GM12872 (cell line): Measurements from ENCODE around the gene CDH12.

Source experiments
- TF ChIP-seq, protein P1 (sequence below): IDR thresholded peaks from 3 replicates; pipeline ENCODE4 v1.5.1; 2011; ENCODE audit warnings: low read depth, mild to moderate bottlenecking, low read length, moderate library complexity; ENCODE audit not compliant: insufficient read depth

Gene CDH12

DNA sequence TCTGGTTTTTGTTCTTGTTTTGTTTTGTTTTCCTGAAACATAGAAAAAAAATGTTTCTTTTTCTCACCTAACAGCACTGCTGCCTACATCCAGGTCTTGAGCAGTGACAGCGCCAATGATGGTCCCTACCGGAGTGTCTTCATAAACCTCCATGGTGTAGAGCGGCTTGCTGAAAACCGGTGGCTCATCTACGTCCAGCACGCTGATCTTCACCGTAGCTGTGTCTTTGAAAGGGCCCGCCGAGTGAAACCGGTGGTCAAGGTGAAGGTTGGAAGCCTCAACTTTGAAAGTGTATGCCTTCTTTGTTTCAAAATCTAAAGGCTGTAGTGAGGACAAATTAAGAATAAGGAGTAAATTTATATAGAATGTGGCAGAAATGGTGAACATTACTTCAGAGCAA lies 1051.0 kb downstream of the CDH12 start:
- TF ChIP-seq, protein P1, sequence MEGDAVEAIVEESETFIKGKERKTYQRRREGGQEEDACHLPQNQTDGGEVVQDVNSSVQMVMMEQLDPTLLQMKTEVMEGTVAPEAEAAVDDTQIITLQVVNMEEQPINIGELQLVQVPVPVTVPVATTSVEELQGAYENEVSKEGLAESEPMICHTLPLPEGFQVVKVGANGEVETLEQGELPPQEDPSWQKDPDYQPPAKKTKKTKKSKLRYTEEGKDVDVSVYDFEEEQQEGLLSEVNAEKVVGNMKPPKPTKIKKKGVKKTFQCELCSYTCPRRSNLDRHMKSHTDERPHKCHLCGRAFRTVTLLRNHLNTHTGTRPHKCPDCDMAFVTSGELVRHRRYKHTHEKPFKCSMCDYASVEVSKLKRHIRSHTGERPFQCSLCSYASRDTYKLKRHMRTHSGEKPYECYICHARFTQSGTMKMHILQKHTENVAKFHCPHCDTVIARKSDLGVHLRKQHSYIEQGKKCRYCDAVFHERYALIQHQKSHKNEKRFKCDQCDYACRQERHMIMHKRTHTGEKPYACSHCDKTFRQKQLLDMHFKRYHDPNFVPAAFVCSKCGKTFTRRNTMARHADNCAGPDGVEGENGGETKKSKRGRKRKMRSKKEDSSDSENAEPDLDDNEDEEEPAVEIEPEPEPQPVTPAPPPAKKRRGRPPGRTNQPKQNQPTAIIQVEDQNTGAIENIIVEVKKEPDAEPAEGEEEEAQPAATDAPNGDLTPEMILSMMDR: no peak

- TF ChIP-seq, protein P1: no peak
These were observed 1060.4 kb downstream of the CDH12 start for GRCh38 chr5:21792748-21793147.

DNA sequence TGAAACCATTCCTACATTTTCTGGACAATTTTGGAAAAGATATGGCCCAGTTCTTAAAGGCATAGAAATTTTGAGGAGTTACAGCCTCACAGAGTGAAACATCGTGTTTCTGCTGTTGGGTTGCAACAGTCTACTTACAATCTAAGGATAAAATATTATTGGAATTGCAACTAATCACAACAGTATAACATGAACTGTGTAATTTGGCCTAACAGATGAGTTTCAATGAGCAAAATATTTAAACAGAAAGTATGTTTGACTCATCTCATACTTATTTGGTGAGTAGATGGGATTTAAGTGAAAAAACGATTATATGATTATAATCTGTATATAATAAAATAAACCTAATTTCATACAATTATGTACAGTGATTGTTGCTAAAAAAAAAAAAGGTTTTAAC lies 1061.8 kb downstream of the CDH12 start:
- TF ChIP-seq, protein P1: no peak

DNA sequence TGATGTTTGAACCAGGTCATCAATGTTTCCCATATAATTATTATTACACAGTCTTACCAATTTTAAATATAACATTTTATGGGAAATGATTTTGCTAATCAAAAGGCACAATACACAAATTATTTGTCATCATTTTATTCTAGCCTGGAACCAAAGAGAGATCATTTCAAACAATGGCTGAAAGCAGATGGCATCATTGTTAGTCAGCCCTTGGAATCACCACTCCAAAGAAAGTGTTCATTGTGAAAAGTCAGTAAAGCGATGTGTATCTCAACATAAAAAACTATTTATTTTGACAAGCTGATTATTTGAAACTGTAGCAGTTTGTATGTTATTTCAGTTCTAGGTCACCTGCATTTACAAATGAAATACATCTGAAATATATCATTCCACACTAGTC lies 1068.7 kb downstream of the CDH12 start:
- TF ChIP-seq, protein P1: no peak

GRCh38 chr5:21783074-21783679 lies 1070.0 kb downstream of the CDH12 start:
- TF ChIP-seq, protein P1: no peak

GRCh38 chr5:21776466-21776865 lies 1076.7 kb downstream of the CDH12 start:
- TF ChIP-seq, protein P1: no peak

- TF ChIP-seq, protein P1: no peak
These were observed 1078.3 kb downstream of the CDH12 start for GRCh38 chr5:21774801-21775200.
